Testis (tissue), 2 donors: ENCODE data around the gene RBM33.

Source experiments
- CTCF ChIP-seq, 3 experiments: fragments of 450-650 bp in 2 of 3; fragments of 200-600 bp in 1 of 3; sonication (generic) in 1 of 3; IDR thresholded peaks; one replicate each; pipeline ENCODE4 v1.5.1; 2016 to 2019; ENCODE audit warnings: antibody characterized with exemption in 3 of 3, mild to moderate bottlenecking in 2 of 3, moderate library complexity in 1 of 3
- POLR2A ChIP-seq: fragments of 450-650 bp; IDR thresholded peaks from one replicate; pipeline ENCODE4 v1.6.1; 2017; ENCODE audit warnings: antibody characterized with exemption, mild to moderate bottlenecking, moderate library complexity

DNA sequence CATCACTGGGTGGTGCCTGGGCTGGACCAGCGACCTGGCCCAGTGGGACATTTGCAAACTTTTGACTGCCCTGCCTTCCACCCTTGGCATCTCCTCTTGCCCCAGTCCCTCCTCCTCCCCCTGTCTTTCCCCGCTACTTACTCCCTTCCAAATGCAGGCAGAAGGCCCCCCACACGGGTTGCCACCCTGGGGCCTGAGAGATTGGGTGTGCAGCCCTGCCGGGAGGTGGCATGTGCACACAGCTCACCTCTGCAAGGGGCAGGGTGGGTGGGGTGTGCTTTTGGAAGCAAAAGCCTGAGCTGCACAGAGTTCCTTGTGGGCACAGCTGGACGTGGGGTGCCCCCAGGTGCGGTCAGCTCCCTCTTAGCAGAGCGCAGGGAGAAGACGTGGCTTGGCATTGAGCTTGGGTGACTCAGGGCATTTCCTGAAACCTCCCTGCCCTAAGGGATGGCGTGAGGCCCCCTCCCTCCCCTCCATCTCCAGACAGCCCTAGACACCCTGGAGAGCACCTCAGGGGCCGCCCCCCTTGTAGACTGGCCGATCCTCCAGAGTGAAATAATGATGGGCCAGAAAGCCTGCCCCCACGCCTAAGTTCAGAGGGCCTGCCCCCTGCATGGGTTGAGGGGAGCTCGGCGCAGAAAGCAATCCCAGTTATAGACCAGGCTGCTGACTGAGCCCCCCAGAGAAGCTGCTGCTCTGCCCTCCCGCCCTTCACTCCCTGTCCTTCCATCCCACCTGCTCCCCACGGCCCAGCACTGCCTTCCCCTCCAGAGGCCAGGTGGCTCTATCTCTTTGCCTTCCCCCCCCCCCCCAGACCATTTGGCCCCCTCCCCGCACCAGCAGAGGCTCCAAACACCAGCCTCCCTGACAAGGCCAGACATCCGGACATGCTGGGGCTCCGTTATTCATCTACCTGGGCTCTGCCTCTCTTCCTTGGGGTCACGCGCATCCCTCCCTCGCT lies 170.1 kb downstream of the RBM33 start:
- TF ChIP-seq POLR2A (no peak), CTCF (IDR thresholded peaks at IDR 0.05) (no peak)
